OCI-LY3 (cell line): Measurements from ENCODE around the gene SMARCA4.

ENCODE experiments used
- H2AFZ ChIP-seq: fragments of 200-600, 300-600 bp; shearing (Covaris generic); 2 replicates; pipeline ENCODE4 v1.6.0; 2014; ENCODE audit warnings: antibody characterized with exemption, low read depth, low read length
- H3K27ac ChIP-seq: fragments of 200-600, 300-600 bp; sonication (generic); 2 replicates; pipeline ENCODE4 v1.5.1; 2014; ENCODE audit warnings: mild to moderate bottlenecking, low read length, moderate library complexity, mixed read lengths
- H3K27me3 ChIP-seq: fragments of 200-600, 300-600 bp; sonication (generic); 2 replicates; pipeline ENCODE4 v1.6.1; 2014; ENCODE audit warnings: low read depth, low read length, mixed read lengths
- H3K36me3 ChIP-seq: fragments of 200-600, 300-600 bp; sonication (generic); replicated peaks from 2 replicates; pipeline ENCODE3; 2014; ENCODE audit warnings: low read depth, low read length, mixed read lengths
- H3K4me1 ChIP-seq: fragments of 300-600, 200-600 bp; sonication (generic); 2 replicates; pipeline ENCODE4 v1.6.1; 2014; ENCODE audit warnings: low read length, mixed read lengths
- H3K4me2 ChIP-seq: fragments of 200-600, 300-600 bp; sonication (generic); 2 replicates; pipeline ENCODE4 v1.6.1; 2014; ENCODE audit warnings: low read length, mixed read lengths
- H3K4me3 ChIP-seq: fragments of 300-600, 200-600 bp; sonication (generic); 2 replicates; pipeline ENCODE4 v1.5.1; 2014; ENCODE audit warnings: antibody characterized with exemption, mild to moderate bottlenecking, low read length, moderate library complexity
- H3K79me2 ChIP-seq: fragments of 300-600, 200-600 bp; shearing (Covaris generic); 2 replicates; pipeline ENCODE4 v1.6.1; 2014; ENCODE audit warnings: mild to moderate bottlenecking, low read length, mixed read lengths
- H3K9ac ChIP-seq: fragments of 300-600, 200-600 bp; shearing (Covaris generic); 2 replicates; pipeline ENCODE4 v1.6.0; 2014; ENCODE audit warnings: mild to moderate bottlenecking, low read length, moderate library complexity
- H3K9me3 ChIP-seq: fragments of 200-600, 300-600 bp; shearing (Covaris generic); 2 replicates; pipeline ENCODE4 v1.6.1; 2014; ENCODE audit warnings: low read length, mixed read lengths; ENCODE audit not compliant: insufficient read depth
- H4K20me1 ChIP-seq: fragments of 200-600, 300-600 bp; sonication (generic); 2 replicates; pipeline ENCODE4 v1.6.1; 2016; ENCODE audit warnings: low read length, mixed read lengths; ENCODE audit not compliant: insufficient read depth
- CTCF ChIP-seq: fragments of 200-600, 300-600 bp; sonication (generic); IDR thresholded peaks from 2 replicates; pipeline ENCODE4 v1.5.1; 2014; ENCODE audit warnings: antibody characterized with exemption, low read length, low read depth
- EZH2phosphoT487 ChIP-seq: fragments of 200-600 bp; shearing (Covaris generic); IDR thresholded peaks from 2 replicates; pipeline ENCODE4 v1.6.1; 2018; ENCODE audit warnings: antibody characterized with exemption, mixed run types, low read depth

The SMARCA4 gene

GRCh38 chr19:11091703-11092153, 130.9 kb downstream of the SMARCA4 start:
- H3K4me2 ChIP-seq, result no peak overlapping the region
- peaks cover 57% of the 10 kb centered on the region for H3K27me3 ChIP-seq
- H3K36me3 ChIP-seq, result no peaks in the 10 kb centered on the region
- TF ChIP-seq CTCF (no peak), EZH2phosphoT487 (no peak)
- no peak overlapping the region for H2AFZ ChIP-seq
- H3K27ac ChIP-seq, result no peak overlapping the region
- H3K79me2 ChIP-seq, result no peaks in the 10 kb centered on the region
- H4K20me1 ChIP-seq, result peaks cover 32% of the 10 kb centered on the region
- H3K9ac ChIP-seq, result no peak overlapping the region
- peaks cover 42% of the 10 kb centered on the region for H3K4me1 ChIP-seq
- no peak overlapping the region for H3K4me3 ChIP-seq
- peaks cover 2% of the 10 kb centered on the region; the same call in 1 of the 2 replicates for H3K9me3 ChIP-seq

DNA sequence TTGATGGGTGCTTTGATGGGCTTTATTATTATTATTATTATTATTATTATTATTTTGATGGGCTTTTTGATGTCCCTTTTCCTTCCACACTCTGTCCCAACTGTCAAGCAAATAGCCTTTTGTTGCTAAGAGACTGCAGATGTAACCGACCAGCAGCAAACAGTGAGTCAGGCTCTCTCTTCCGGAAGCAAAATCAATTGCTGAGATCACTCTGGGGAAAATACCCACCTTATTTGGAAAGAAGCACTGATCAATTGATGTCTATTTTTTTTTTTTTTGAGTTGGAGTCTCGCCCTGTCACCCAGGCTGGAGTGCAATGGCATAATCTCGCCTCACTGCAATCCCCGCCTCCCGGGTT, 131.3 kb downstream of the SMARCA4 start:
- peaks cover 2% of the 10 kb centered on the region; the same call in 1 of the 2 replicates for H3K9me3 ChIP-seq
- H3K27me3 ChIP-seq, result peaks cover 60% of the 10 kb centered on the region
- no peaks in the 10 kb centered on the region for H3K36me3 ChIP-seq
- no peak overlapping the region for H3K27ac ChIP-seq
- H3K4me2 ChIP-seq, result 0 out of 2 replicates have a peak overlapping the region, but pooled peaks have one; percentile 33
- H3K79me2 ChIP-seq, result no peaks in the 10 kb centered on the region
- H3K4me1 ChIP-seq, result peaks cover 43% of the 10 kb centered on the region
- H3K9ac ChIP-seq, result no peak overlapping the region
- peaks cover 32% of the 10 kb centered on the region for H4K20me1 ChIP-seq
- no peak overlapping the region for H3K4me3 ChIP-seq
- TF ChIP-seq CTCF (no peak), EZH2phosphoT487 (no peak)
- no peak overlapping the region for H2AFZ ChIP-seq

DNA sequence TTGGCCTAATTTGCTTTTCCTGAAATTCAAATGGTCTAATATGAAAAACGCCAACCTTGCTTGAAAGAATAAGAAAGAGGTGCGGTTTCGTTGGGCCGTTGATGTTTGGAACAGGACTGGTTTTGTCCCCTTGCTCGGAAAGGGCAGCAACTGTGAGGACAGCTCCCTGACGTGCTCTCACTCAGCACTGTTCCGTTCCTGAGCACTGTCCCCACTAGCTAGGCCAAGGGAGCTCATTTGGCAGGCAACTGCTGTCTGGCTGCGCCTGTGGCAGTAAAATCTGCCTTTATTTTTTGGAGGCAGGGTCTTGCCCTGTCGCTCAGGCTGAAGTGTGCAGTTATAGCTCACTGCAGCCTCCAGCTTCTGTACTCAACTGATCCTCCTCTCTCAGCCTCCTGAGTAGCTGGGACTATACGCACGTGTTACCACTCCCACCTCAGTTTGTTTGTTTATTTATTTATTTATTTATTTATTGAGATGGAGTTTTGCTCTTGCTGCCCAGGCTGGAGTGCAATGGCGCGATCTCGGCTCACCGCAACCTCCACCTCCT, 132.9 kb downstream of the SMARCA4 start:
- no peak overlapping the region for H3K27ac ChIP-seq
- 0 out of 2 replicates have a peak overlapping the region, but pooled peaks have one; percentile 33 for H3K4me2 ChIP-seq
- peaks cover 5% of the 10 kb centered on the region; the same call in 1 of the 2 replicates for H3K9me3 ChIP-seq
- H3K27me3 ChIP-seq, result peaks cover 65% of the 10 kb centered on the region
- no peaks in the 10 kb centered on the region for H3K36me3 ChIP-seq
- H2AFZ ChIP-seq, result no peak overlapping the region
- H3K4me3 ChIP-seq, result no peak overlapping the region
- no peak for TF ChIP-seq EZH2phosphoT487
- TF ChIP-seq CTCF, result no peak
- no peak overlapping the region for H3K9ac ChIP-seq
- peaks cover 43% of the 10 kb centered on the region for H3K4me1 ChIP-seq
- no peaks in the 10 kb centered on the region for H3K79me2 ChIP-seq
- peaks cover 32% of the 10 kb centered on the region for H4K20me1 ChIP-seq

GRCh38 chr19:11094520-11094894, 133.7 kb downstream of the SMARCA4 start:
- Histone ChIP-seq H3K27me3 (peaks cover 64% of the 10 kb centered on the region), H3K9me3 (peaks cover 10% of the 10 kb centered on the region; the same call in 1 of the 2 replicates), H3K79me2 (no peaks in the 10 kb centered on the region), H3K4me1 (peaks cover 43% of the 10 kb centered on the region), H3K4me3 (peak overlapping the region; percentile 53; the same call in 1 of the 2 replicates), H2AFZ (no peak overlapping the region), H3K4me2 (peak overlapping the region; percentile 65), H3K9ac (no peak overlapping the region), H3K36me3 (no peaks in the 10 kb centered on the region), H3K27ac (no peak overlapping the region), H4K20me1 (peaks cover 27% of the 10 kb centered on the region)
- TF ChIP-seq EZH2phosphoT487, result no peak
- no peak for TF ChIP-seq CTCF
